ENCODE measurements around the gene GALNT10. TPM values are rescaled to one million over a fixed set of nuclear protein-coding genes. Genes with fewer than 3 reads are reported as not detected.

Gene GALNT10
- polyA plus RNA-seq, 1 donor (not counting 4 experiments of a cell fraction or from before 2014, with no cell fraction given) = 17.9 TPM

DNA sequence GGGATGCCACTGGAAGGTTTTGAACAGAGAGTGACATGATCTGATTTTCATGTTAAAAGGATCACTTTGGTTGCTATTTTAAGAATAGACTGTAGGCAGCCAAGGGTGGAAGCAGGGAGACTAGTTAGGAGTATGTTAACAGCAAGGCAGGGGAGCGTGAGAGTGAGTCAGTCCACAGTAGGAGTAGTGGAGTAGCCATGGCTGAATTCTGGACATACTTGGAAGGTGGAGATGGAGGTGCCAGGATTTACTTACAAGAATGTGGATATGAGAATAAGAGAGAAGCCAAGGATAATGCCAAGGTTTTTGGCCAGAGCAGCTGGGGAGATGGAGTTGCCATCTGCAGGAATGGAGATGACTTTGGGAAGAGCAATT is 118.8 kb downstream of the GALNT10 start:
- Histone ChIP-seq H3K27ac (ENCODE audit: control insufficient read depth, insufficient read depth, low read length) (no peak overlapping the region), H3K4me2 (ENCODE audit: control insufficient read depth, extremely low read depth, insufficient read depth, low read depth, low read length) (no peak overlapping the region), H3K27me3 (ENCODE audit: control insufficient read depth, extremely low read depth, insufficient read depth, low read length) (no peaks in the 10 kb centered on the region), H2AFZ (ENCODE audit: control insufficient read depth, low read length) (no peak overlapping the region), H3K9ac (ENCODE audit: control insufficient read depth, extremely low read depth, insufficient read depth, low read length) (no peak overlapping the region), H3K9me1 (ENCODE audit: control insufficient read depth, extremely low read depth, insufficient read depth, low read length) (no peaks in the 10 kb centered on the region), H3K4me1 (ENCODE audit: control insufficient read depth, extremely low read depth, insufficient read depth, low read length) (peaks cover 6% of the 10 kb centered on the region), H3K4me3 (ENCODE audit: control insufficient read depth in 2 of 3, extremely low read depth in 1 of 3, insufficient read depth in 2 of 3, low read depth in 1 of 3, low read length in 3 of 3) (no peak overlapping the region), H3K36me3 (ENCODE audit: control insufficient read depth in 2 of 2, extremely low read depth in 1 of 2, insufficient read depth in 2 of 2, low read length in 2 of 2) (no peaks in the 10 kb centered on the region), H4K20me1 (ENCODE audit: control insufficient read depth, extremely low read depth, insufficient read depth, low read length) (no peaks in the 10 kb centered on the region), H3K9me3 (ENCODE audit: control insufficient read depth, low read depth, low read length) (no peaks in the 10 kb centered on the region), H3K79me2 (ENCODE audit: control insufficient read depth, insufficient read depth, low read length) (no peaks in the 10 kb centered on the region)
- FAIRE-seq = no peak
- DNase-seq (ENCODE audit: low read depth, low spot score) = no peak
- TF ChIP-seq, protein P1, sequence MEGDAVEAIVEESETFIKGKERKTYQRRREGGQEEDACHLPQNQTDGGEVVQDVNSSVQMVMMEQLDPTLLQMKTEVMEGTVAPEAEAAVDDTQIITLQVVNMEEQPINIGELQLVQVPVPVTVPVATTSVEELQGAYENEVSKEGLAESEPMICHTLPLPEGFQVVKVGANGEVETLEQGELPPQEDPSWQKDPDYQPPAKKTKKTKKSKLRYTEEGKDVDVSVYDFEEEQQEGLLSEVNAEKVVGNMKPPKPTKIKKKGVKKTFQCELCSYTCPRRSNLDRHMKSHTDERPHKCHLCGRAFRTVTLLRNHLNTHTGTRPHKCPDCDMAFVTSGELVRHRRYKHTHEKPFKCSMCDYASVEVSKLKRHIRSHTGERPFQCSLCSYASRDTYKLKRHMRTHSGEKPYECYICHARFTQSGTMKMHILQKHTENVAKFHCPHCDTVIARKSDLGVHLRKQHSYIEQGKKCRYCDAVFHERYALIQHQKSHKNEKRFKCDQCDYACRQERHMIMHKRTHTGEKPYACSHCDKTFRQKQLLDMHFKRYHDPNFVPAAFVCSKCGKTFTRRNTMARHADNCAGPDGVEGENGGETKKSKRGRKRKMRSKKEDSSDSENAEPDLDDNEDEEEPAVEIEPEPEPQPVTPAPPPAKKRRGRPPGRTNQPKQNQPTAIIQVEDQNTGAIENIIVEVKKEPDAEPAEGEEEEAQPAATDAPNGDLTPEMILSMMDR (optimal IDR thresholded peaks at IDR 0.05 in 1 of 3, IDR thresholded peaks at IDR 0.05 in 1 of 3, conservative IDR thresholded peaks at IDR 0.05 in 1 of 3; ENCODE audit: extremely low read depth in 1 of 3, insufficient read depth in 2 of 3, low read length in 3 of 3) = no peak
- TF ChIP-seq EZH2 (IDR thresholded peaks at IDR 0.05; ENCODE audit: low read length) = no peak
- dilution Hi-C loops (cut with MboI; ENCODE audit: extremely low pct_ligation_motif_present, low sequenced_read_pairs) = no loop called here

DNA sequence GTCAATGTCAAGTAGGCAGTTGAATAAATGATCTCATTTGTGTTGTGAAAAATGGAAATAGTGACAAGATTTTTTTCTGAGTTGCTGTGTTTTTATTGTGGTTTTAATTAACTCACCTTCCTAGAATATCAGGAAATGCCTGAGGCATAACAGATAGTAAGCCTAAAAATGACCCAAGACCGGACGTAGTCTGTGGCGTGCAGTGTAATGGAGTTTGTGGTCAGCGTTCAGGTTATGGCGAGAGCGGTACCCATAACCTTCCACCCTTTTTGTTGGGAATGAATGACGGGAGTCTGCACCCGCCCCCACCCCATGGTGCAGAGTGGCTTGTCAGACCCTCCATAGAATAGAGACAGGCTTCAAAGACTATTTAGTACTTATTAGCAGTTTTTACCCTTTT is 119.3 kb downstream of the GALNT10 start:
- no peak overlapping the region for H2AFZ ChIP-seq (ENCODE audit: control insufficient read depth, low read length)
- H3K36me3 ChIP-seq (ENCODE audit: control insufficient read depth in 2 of 2, extremely low read depth in 1 of 2, insufficient read depth in 2 of 2, low read length in 2 of 2) = no peaks in the 10 kb centered on the region
- no peak overlapping the region for H3K27ac ChIP-seq (ENCODE audit: control insufficient read depth, insufficient read depth, low read length)
- H3K9ac ChIP-seq (ENCODE audit: control insufficient read depth, extremely low read depth, insufficient read depth, low read length) = no peak overlapping the region
- no peaks in the 10 kb centered on the region for H4K20me1 ChIP-seq (ENCODE audit: control insufficient read depth, extremely low read depth, insufficient read depth, low read length)
- H3K4me3 ChIP-seq (ENCODE audit: control insufficient read depth in 2 of 3, extremely low read depth in 1 of 3, insufficient read depth in 2 of 3, low read depth in 1 of 3, low read length in 3 of 3) = no peak overlapping the region
- H3K4me2 ChIP-seq (ENCODE audit: control insufficient read depth, extremely low read depth, insufficient read depth, low read depth, low read length) = no peak overlapping the region
- DNase-seq (ENCODE audit: low read depth, low spot score) (no peak), FAIRE-seq (no peak)
- dilution Hi-C loops (cut with MboI; ENCODE audit: extremely low pct_ligation_motif_present, low sequenced_read_pairs) = no loop called here
- no peaks in the 10 kb centered on the region for H3K27me3 ChIP-seq (ENCODE audit: control insufficient read depth, extremely low read depth, insufficient read depth, low read length)
- no peaks in the 10 kb centered on the region for H3K79me2 ChIP-seq (ENCODE audit: control insufficient read depth, insufficient read depth, low read length)
- no peaks in the 10 kb centered on the region for H3K9me3 ChIP-seq (ENCODE audit: control insufficient read depth, low read depth, low read length)
- TF ChIP-seq EZH2 (IDR thresholded peaks at IDR 0.05; ENCODE audit: low read length) = no peak
- TF ChIP-seq, protein P1 (optimal IDR thresholded peaks at IDR 0.05 in 1 of 3, IDR thresholded peaks at IDR 0.05 in 1 of 3, conservative IDR thresholded peaks at IDR 0.05 in 1 of 3; ENCODE audit: extremely low read depth in 1 of 3, insufficient read depth in 2 of 3, low read length in 3 of 3) = no peak
- peaks cover 6% of the 10 kb centered on the region for H3K4me1 ChIP-seq (ENCODE audit: control insufficient read depth, extremely low read depth, insufficient read depth, low read length)
- H3K9me1 ChIP-seq (ENCODE audit: control insufficient read depth, extremely low read depth, insufficient read depth, low read length) = no peaks in the 10 kb centered on the region

Data from keratinocyte (primary cell).